Central memory CD8-positive, alpha-beta T cell (primary cell): ENCODE results near the gene ATP2B3.

Experiments
- ATAC-seq: fragments of 150-1000 bp; cut with Tn5 transposase; replicated peaks from 2 replicates; pipeline ENCODE4 v1.10.0; 2022; ENCODE audit warnings: mild to moderate bottlenecking, moderate FRiP score, moderate number of reproducible peaks; ENCODE audit not compliant: poor library complexity, severe bottlenecking; ENCODE audit errors: extremely low read depth
- DNase-seq, 2 donors: peaks; one replicate each; pipeline ENCODE4 v3.0.0; 2021; ENCODE audit warnings: low spot score in 2 of 2
- H3K27ac Mint-ChIP-seq: one replicate; pipeline ENCODE4 v1.8.0; 2022; ENCODE audit warnings: low read depth, mild to moderate bottlenecking, moderate library complexity, mixed read lengths
- H3K27me3 Mint-ChIP-seq: one replicate; pipeline ENCODE4 v1.8.0; 2022; ENCODE audit warnings: mixed read lengths
- H3K36me3 Mint-ChIP-seq: one replicate; pipeline ENCODE4 v1.8.0; 2022; ENCODE audit warnings: mild to moderate bottlenecking, moderate library complexity, mixed read lengths; ENCODE audit not compliant: insufficient read depth
- H3K4me1 Mint-ChIP-seq: one replicate; pipeline ENCODE4 v1.8.0; 2022; ENCODE audit warnings: mixed read lengths
- H3K4me3 Mint-ChIP-seq: one replicate; pipeline ENCODE4 v1.8.0; 2022; ENCODE audit warnings: mild to moderate bottlenecking, moderate library complexity, mixed read lengths
- H3K9me3 Mint-ChIP-seq: one replicate; pipeline ENCODE4 v1.8.0; 2022; ENCODE audit warnings: mixed read lengths

ATP2B3 gene

GRCh38 chrX:153556767-153557166, 39.3 kb downstream of the ATP2B3 start:
- DNase-seq (no peak), ATAC-seq (no peak)
- H3K4me3 Mint-ChIP-seq, result no peak overlapping the region
- no peak overlapping the region for H3K27ac Mint-ChIP-seq
- H3K27me3 Mint-ChIP-seq, result no peaks in the 10 kb centered on the region
- no peaks in the 10 kb centered on the region for H3K9me3 Mint-ChIP-seq
- no peaks in the 10 kb centered on the region for H3K36me3 Mint-ChIP-seq
- no peaks in the 10 kb centered on the region for H3K4me1 Mint-ChIP-seq

- Mint-ChIP-seq H3K36me3 (no peaks in the 10 kb centered on the region), H3K27me3 (no peaks in the 10 kb centered on the region), H3K9me3 (no peaks in the 10 kb centered on the region), H3K27ac (no peak overlapping the region), H3K4me1 (no peaks in the 10 kb centered on the region), H3K4me3 (no peak overlapping the region)
- DNase-seq (no peak), ATAC-seq (no peak)
These were observed 40.3 kb downstream of the ATP2B3 start for GRCh38 chrX:153557618-153558355.

- no peaks in the 10 kb centered on the region for H3K27me3 Mint-ChIP-seq
- ATAC-seq, result no peak
- H3K27ac Mint-ChIP-seq, result no peak overlapping the region
- H3K36me3 Mint-ChIP-seq, result no peaks in the 10 kb centered on the region
- H3K4me3 Mint-ChIP-seq, result no peak overlapping the region
- DNase-seq, result no peak
- no peaks in the 10 kb centered on the region for H3K9me3 Mint-ChIP-seq
- no peaks in the 10 kb centered on the region for H3K4me1 Mint-ChIP-seq
These were observed 42.6 kb downstream of the ATP2B3 start for GRCh38 chrX:153560000-153560399.

GRCh38 chrX:153560466-153560865, 43.0 kb downstream of the ATP2B3 start:
- Mint-ChIP-seq H3K27ac (no peak overlapping the region), H3K4me3 (no peak overlapping the region), H3K36me3 (no peaks in the 10 kb centered on the region), H3K4me1 (no peaks in the 10 kb centered on the region), H3K9me3 (no peaks in the 10 kb centered on the region), H3K27me3 (no peaks in the 10 kb centered on the region)
- DNase-seq, result no peak
- no peak for ATAC-seq

GRCh38 chrX:153561337-153561736, 43.9 kb downstream of the ATP2B3 start:
- no peaks in the 10 kb centered on the region for H3K4me1 Mint-ChIP-seq
- H3K36me3 Mint-ChIP-seq, result no peaks in the 10 kb centered on the region
- H3K27me3 Mint-ChIP-seq, result no peaks in the 10 kb centered on the region
- ATAC-seq, result no peak
- H3K4me3 Mint-ChIP-seq, result no peak overlapping the region
- no peak overlapping the region for H3K27ac Mint-ChIP-seq
- no peaks in the 10 kb centered on the region for H3K9me3 Mint-ChIP-seq
- DNase-seq, result no peak

- no peak for DNase-seq
- Mint-ChIP-seq H3K4me3 (no peak overlapping the region), H3K36me3 (no peaks in the 10 kb centered on the region), H3K4me1 (no peaks in the 10 kb centered on the region), H3K9me3 (no peaks in the 10 kb centered on the region), H3K27me3 (no peaks in the 10 kb centered on the region), H3K27ac (no peak overlapping the region)
- no peak for ATAC-seq
These were observed 45.1 kb downstream of the ATP2B3 start for GRCh38 chrX:153562546-153562945.

GRCh38 chrX:153564047-153564606, 46.7 kb downstream of the ATP2B3 start:
- H3K4me1 Mint-ChIP-seq, result no peaks in the 10 kb centered on the region
- no peaks in the 10 kb centered on the region for H3K9me3 Mint-ChIP-seq
- H3K36me3 Mint-ChIP-seq, result no peaks in the 10 kb centered on the region
- H3K27ac Mint-ChIP-seq, result no peak overlapping the region
- no peak overlapping the region for H3K4me3 Mint-ChIP-seq
- DNase-seq, result no peak
- no peak for ATAC-seq
- no peaks in the 10 kb centered on the region for H3K27me3 Mint-ChIP-seq

GRCh38 chrX:153565996-153566580, 48.6 kb downstream of the ATP2B3 start:
- H3K27ac Mint-ChIP-seq, result no peak overlapping the region
- no peak overlapping the region for H3K4me3 Mint-ChIP-seq
- ATAC-seq (no peak), DNase-seq (no peak)
- H3K36me3 Mint-ChIP-seq, result no peaks in the 10 kb centered on the region
- H3K9me3 Mint-ChIP-seq, result no peaks in the 10 kb centered on the region
- no peaks in the 10 kb centered on the region for H3K4me1 Mint-ChIP-seq
- no peaks in the 10 kb centered on the region for H3K27me3 Mint-ChIP-seq

- Mint-ChIP-seq H3K36me3 (no peaks in the 10 kb centered on the region), H3K27ac (no peak overlapping the region), H3K27me3 (no peaks in the 10 kb centered on the region), H3K4me1 (no peaks in the 10 kb centered on the region), H3K4me3 (no peak overlapping the region), H3K9me3 (no peaks in the 10 kb centered on the region)
- ATAC-seq (no peak), DNase-seq (no peak)
These were observed 51.1 kb downstream of the ATP2B3 start for GRCh38 chrX:153568451-153569011.

- Mint-ChIP-seq H3K27me3 (no peaks in the 10 kb centered on the region), H3K4me1 (no peaks in the 10 kb centered on the region), H3K4me3 (no peak overlapping the region), H3K27ac (no peak overlapping the region), H3K36me3 (no peaks in the 10 kb centered on the region), H3K9me3 (no peaks in the 10 kb centered on the region)
- ATAC-seq (no peak), DNase-seq (no peak)
These were observed 52.0 kb downstream of the ATP2B3 start for GRCh38 chrX:153569475-153569874.

GRCh38 chrX:153571534-153571908, 54.1 kb downstream of the ATP2B3 start:
- H3K9me3 Mint-ChIP-seq, result no peaks in the 10 kb centered on the region
- H3K27me3 Mint-ChIP-seq, result no peaks in the 10 kb centered on the region
- H3K27ac Mint-ChIP-seq, result no peak overlapping the region
- ATAC-seq (no peak), DNase-seq (no peak)
- no peaks in the 10 kb centered on the region for H3K36me3 Mint-ChIP-seq
- H3K4me3 Mint-ChIP-seq, result no peak overlapping the region
- no peaks in the 10 kb centered on the region for H3K4me1 Mint-ChIP-seq

GRCh38 chrX:153572601-153573000, 55.2 kb downstream of the ATP2B3 start:
- DNase-seq (no peak), ATAC-seq (no peak)
- Mint-ChIP-seq H3K36me3 (no peaks in the 10 kb centered on the region), H3K27me3 (no peaks in the 10 kb centered on the region), H3K9me3 (no peaks in the 10 kb centered on the region), H3K4me3 (no peak overlapping the region), H3K27ac (no peak overlapping the region), H3K4me1 (no peaks in the 10 kb centered on the region)

- Mint-ChIP-seq H3K9me3 (no peaks in the 10 kb centered on the region), H3K4me3 (no peak overlapping the region), H3K27me3 (no peaks in the 10 kb centered on the region), H3K4me1 (no peaks in the 10 kb centered on the region), H3K36me3 (no peaks in the 10 kb centered on the region), H3K27ac (no peak overlapping the region)
- ATAC-seq (no peak), DNase-seq (no peak)
These were observed 56.5 kb downstream of the ATP2B3 start for GRCh38 chrX:153573984-153574383.
